ENCODE results near the gene SLC25A41. TPM values are rescaled to one million over a fixed set of nuclear protein-coding genes. Genes with fewer than 3 reads are reported as not detected.

Gene SLC25A41
- polyA plus RNA-seq, 1 donor from 2014 or later = 3.8 TPM

DNA sequence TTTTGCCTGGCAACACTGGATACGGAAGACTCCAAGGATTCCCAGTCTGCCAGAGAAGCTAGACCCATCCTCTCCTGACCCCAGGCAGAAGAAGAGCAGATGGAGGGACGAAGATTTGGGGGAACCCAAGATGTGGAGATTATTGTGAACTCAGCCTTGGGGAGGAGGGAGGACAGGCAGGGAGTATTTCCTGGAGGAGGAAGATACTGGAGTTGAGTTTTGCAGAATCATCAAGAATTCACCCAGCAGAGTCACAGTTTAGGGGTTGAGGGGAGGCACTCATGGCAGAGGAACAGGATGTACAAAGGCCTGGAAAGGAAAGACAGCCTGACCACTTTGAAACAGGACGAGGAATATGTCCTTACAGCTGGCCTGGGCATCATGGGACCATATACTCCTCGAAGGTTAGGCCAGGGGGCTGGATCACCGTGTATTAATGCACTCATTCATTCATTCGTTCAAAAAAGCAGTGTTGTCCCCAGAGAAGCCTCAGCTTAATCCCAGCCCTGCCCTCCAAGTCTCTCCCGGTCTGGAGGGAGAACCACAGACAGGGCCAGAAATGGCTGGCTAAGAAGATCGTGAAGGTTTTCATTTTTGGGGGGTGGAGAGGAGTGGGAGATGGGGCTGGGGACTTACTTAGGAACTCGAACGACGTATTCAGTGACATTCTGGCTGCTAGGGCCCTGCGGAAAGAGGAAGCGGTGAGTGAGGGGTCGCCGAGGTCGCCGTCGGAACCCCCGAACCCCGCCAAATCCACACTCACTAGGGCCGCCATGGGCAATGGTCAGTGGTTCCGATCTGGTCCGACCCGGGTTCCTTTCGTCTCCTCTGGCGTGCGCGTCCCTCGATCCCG is 41.1 kb downstream of the SLC25A41 start:
- peaks cover 20% of the 10 kb centered on the region for H3K79me2 ChIP-seq (replicated peaks; ENCODE audit: insufficient read depth, low read length)
- H3K4me3 ChIP-seq (ENCODE audit: low read length) = peak overlapping the region; percentile 77
- no peak for TF ChIP-seq MXI1 (conservative IDR thresholded peaks at IDR 0.05; ENCODE audit: poor library complexity, severe bottlenecking)
- TF ChIP-seq SMC3 (conservative IDR thresholded peaks at IDR 0.05; ENCODE audit: poor library complexity) = peak; percentile 12
- H4K20me1 ChIP-seq (ENCODE audit: insufficient read depth) = no peaks in the 10 kb centered on the region
- no peaks in the 10 kb centered on the region for H3K27me3 ChIP-seq (ENCODE audit: insufficient read depth, low read depth, low read length)
- peak overlapping the region; percentile 97 for H3K9ac ChIP-seq (ENCODE audit: low read length)
- peak overlapping the region; percentile 81 for H2AFZ ChIP-seq (ENCODE audit: low read depth, low read length)
- H3K4me2 ChIP-seq (ENCODE audit: low read length) = peak overlapping the region; percentile 77
- no peaks in the 10 kb centered on the region for H3K9me2 ChIP-seq (ENCODE audit: insufficient read depth, low read length)
- H3K27ac ChIP-seq (ENCODE audit: low read length) = peak overlapping the region; percentile 99
- H3F3A ChIP-seq (ENCODE audit: insufficient read depth, low read length, poor library complexity, severe bottlenecking) = no peaks in the 10 kb centered on the region
- H3K9me3 ChIP-seq (ENCODE audit: low read length) = no peaks in the 10 kb centered on the region
- peaks cover 3% of the 10 kb centered on the region for H3K36me3 ChIP-seq (ENCODE audit: insufficient read depth, low read length)

DNA sequence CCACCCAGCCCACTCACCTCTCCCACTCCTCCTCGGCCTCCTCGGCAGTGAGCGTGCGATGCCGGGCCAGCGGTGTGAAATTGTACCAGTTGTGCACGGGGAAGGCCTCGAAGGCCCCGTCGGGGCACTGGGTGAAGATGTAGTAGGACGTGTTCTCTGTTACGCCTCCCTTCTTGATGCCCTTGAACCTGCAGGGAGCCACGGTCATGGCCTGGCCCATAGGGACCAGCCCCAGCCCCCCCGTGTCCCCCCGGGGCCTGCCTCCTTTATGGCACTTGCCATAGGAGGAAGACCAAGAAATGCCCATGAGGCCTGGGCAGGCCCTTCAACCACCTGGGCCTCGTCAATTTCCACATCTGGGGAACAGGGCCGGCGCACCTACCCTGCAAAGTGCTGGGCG is 46.2 kb downstream of the SLC25A41 start:
- no peaks in the 10 kb centered on the region for H3K9me2 ChIP-seq (ENCODE audit: insufficient read depth, low read length)
- no peak overlapping the region for H3K4me3 ChIP-seq (ENCODE audit: low read length)
- no peaks in the 10 kb centered on the region for H3K27me3 ChIP-seq (ENCODE audit: insufficient read depth, low read depth, low read length)
- TF ChIP-seq, protein P1, sequence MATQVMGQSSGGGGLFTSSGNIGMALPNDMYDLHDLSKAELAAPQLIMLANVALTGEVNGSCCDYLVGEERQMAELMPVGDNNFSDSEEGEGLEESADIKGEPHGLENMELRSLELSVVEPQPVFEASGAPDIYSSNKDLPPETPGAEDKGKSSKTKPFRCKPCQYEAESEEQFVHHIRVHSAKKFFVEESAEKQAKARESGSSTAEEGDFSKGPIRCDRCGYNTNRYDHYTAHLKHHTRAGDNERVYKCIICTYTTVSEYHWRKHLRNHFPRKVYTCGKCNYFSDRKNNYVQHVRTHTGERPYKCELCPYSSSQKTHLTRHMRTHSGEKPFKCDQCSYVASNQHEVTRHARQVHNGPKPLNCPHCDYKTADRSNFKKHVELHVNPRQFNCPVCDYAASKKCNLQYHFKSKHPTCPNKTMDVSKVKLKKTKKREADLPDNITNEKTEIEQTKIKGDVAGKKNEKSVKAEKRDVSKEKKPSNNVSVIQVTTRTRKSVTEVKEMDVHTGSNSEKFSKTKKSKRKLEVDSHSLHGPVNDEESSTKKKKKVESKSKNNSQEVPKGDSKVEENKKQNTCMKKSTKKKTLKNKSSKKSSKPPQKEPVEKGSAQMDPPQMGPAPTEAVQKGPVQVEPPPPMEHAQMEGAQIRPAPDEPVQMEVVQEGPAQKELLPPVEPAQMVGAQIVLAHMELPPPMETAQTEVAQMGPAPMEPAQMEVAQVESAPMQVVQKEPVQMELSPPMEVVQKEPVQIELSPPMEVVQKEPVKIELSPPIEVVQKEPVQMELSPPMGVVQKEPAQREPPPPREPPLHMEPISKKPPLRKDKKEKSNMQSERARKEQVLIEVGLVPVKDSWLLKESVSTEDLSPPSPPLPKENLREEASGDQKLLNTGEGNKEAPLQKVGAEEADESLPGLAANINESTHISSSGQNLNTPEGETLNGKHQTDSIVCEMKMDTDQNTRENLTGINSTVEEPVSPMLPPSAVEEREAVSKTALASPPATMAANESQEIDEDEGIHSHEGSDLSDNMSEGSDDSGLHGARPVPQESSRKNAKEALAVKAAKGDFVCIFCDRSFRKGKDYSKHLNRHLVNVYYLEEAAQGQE (IDR thresholded peaks at IDR 0.05; ENCODE audit: borderline replicate concordance) = no peak
- TF ChIP-seq, protein P2, sequence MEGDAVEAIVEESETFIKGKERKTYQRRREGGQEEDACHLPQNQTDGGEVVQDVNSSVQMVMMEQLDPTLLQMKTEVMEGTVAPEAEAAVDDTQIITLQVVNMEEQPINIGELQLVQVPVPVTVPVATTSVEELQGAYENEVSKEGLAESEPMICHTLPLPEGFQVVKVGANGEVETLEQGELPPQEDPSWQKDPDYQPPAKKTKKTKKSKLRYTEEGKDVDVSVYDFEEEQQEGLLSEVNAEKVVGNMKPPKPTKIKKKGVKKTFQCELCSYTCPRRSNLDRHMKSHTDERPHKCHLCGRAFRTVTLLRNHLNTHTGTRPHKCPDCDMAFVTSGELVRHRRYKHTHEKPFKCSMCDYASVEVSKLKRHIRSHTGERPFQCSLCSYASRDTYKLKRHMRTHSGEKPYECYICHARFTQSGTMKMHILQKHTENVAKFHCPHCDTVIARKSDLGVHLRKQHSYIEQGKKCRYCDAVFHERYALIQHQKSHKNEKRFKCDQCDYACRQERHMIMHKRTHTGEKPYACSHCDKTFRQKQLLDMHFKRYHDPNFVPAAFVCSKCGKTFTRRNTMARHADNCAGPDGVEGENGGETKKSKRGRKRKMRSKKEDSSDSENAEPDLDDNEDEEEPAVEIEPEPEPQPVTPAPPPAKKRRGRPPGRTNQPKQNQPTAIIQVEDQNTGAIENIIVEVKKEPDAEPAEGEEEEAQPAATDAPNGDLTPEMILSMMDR (IDR thresholded peaks at IDR 0.05; ENCODE audit: poor library complexity, severe bottlenecking) = no peak
- TF ChIP-seq RAD21 (conservative IDR thresholded peaks at IDR 0.05) (no peak), TAF1 (IDR thresholded peaks at IDR 0.05; ENCODE audit: low read depth) (no peak), EZH2 (IDR thresholded peaks at IDR 0.05; ENCODE audit: borderline replicate concordance, insufficient read depth, low read length, poor library complexity, severe bottlenecking) (no peak), POLR2AphosphoS5 (IDR thresholded peaks at IDR 0.05) (no peak), MXI1 (conservative IDR thresholded peaks at IDR 0.05; ENCODE audit: poor library complexity, severe bottlenecking) (no peak), SMC3 (conservative IDR thresholded peaks at IDR 0.05; ENCODE audit: poor library complexity) (no peak), EP300 (conservative IDR thresholded peaks at IDR 0.05; ENCODE audit: poor library complexity, severe bottlenecking) (no peak)
- H3F3A ChIP-seq (ENCODE audit: insufficient read depth, low read length, poor library complexity, severe bottlenecking) = no peaks in the 10 kb centered on the region
- no peak overlapping the region for H3K27ac ChIP-seq (ENCODE audit: low read length)
- peaks cover 3% of the 10 kb centered on the region for H3K36me3 ChIP-seq (ENCODE audit: insufficient read depth, low read length)
- H4K20me1 ChIP-seq (ENCODE audit: insufficient read depth) = no peaks in the 10 kb centered on the region
- no peak overlapping the region for H2AFZ ChIP-seq (ENCODE audit: low read depth, low read length)
- no peak overlapping the region for H3K9ac ChIP-seq (ENCODE audit: low read length)
- no peaks in the 10 kb centered on the region for H3K9me3 ChIP-seq (ENCODE audit: low read length)
- H3K4me2 ChIP-seq (ENCODE audit: low read length) = no peak overlapping the region
- H3K79me2 ChIP-seq (replicated peaks; ENCODE audit: insufficient read depth, low read length) = peaks cover 17% of the 10 kb centered on the region
